H9 (cell line): ENCODE data around the gene NID1. TPM values are rescaled to one million over a fixed set of nuclear protein-coding genes. Genes with fewer than 3 reads are reported as not detected.
"Not testable (repeated sequence)": the region's sequence is repeated elsewhere in the genome, so short reads cannot be mapped to it uniquely, and the experiment has no call there.

Experiments
- DNase-seq: peaks from one replicate; pipeline ENCODE4 v3.0.0-alpha.2; 2017
- H2AFZ ChIP-seq: one replicate; pipeline ENCODE4 v1.6.1; 2013; ENCODE audit warnings: mild to moderate bottlenecking, low read length, control low read depth, moderate library complexity
- H2AK5ac ChIP-seq: 2 replicates; pipeline ENCODE4 v1.6.1; 2013; ENCODE audit warnings: low read length, control low read depth, mixed read lengths; ENCODE audit not compliant: insufficient read length
- H2BK120ac ChIP-seq: one replicate; pipeline ENCODE4 v1.6.1; 2013; ENCODE audit warnings: low read depth, mild to moderate bottlenecking, low read length, control low read depth, inconsistent platforms; ENCODE audit not compliant: poor library complexity, severe bottlenecking
- H2BK12ac ChIP-seq: 2 replicates; pipeline ENCODE4 v1.6.1; 2013; ENCODE audit warnings: low read length, control low read depth, mixed read lengths, low read depth; ENCODE audit not compliant: insufficient read length
- H2BK15ac ChIP-seq: 2 replicates; pipeline ENCODE4 v1.6.1; 2013; ENCODE audit warnings: low read depth, low read length, control low read depth
- H2BK20ac ChIP-seq: one replicate; pipeline ENCODE4 v1.6.1; 2013; ENCODE audit warnings: low read depth, mild to moderate bottlenecking, low read length, control low read depth, inconsistent platforms; ENCODE audit not compliant: poor library complexity, severe bottlenecking
- H2BK5ac ChIP-seq: 2 replicates; pipeline ENCODE4 v1.6.1; 2013; ENCODE audit warnings: low read length, control low read depth, mixed read lengths; ENCODE audit not compliant: insufficient read length
- H3K14ac ChIP-seq: 2 replicates; pipeline ENCODE4 v1.6.1; 2013; ENCODE audit warnings: low read length, control low read depth; ENCODE audit not compliant: insufficient read depth
- H3K18ac ChIP-seq: 2 replicates; pipeline ENCODE4 v1.6.1; 2013; ENCODE audit warnings: low read depth, mild to moderate bottlenecking, mixed read lengths, low read length, control low read depth; ENCODE audit not compliant: insufficient read length
- H3K23ac ChIP-seq: 2 replicates; pipeline ENCODE4 v1.6.1; 2013; ENCODE audit warnings: low read length, control low read depth, mixed read lengths, low read depth; ENCODE audit not compliant: insufficient read length
- H3K23me2 ChIP-seq: 2 replicates; pipeline ENCODE4 v1.6.1; 2013; ENCODE audit warnings: low read depth, mild to moderate bottlenecking, mixed read lengths, low read length, control low read depth; ENCODE audit not compliant: insufficient read length, poor library complexity, severe bottlenecking
- H3K27ac ChIP-seq: 2 replicates; pipeline ENCODE4 v1.5.1; 2013; ENCODE audit warnings: low read length, control low read depth, mixed read lengths, low read depth; ENCODE audit not compliant: insufficient read length
- H3K27me3 ChIP-seq: 2 replicates; pipeline ENCODE4 v1.6.1; 2013; ENCODE audit warnings: low read length, control low read depth, inconsistent platforms; ENCODE audit not compliant: insufficient read depth
- H3K4ac ChIP-seq: 2 replicates; pipeline ENCODE4 v1.6.1; 2013; ENCODE audit warnings: low read depth, mild to moderate bottlenecking, control low read depth, inconsistent platforms, low read length, moderate library complexity
- H3K4me1 ChIP-seq: 2 replicates; pipeline ENCODE4 v1.6.1; 2013; ENCODE audit warnings: low read length, control low read depth, inconsistent platforms; ENCODE audit not compliant: insufficient read depth
- H3K4me2 ChIP-seq: 2 replicates; pipeline ENCODE4 v1.6.1; 2013; ENCODE audit warnings: low read length, control low read depth, mixed read lengths; ENCODE audit not compliant: insufficient read length, insufficient read depth
- H3K56ac ChIP-seq: 2 replicates; pipeline ENCODE4 v1.6.1; 2013; ENCODE audit warnings: low read depth, mild to moderate bottlenecking, mixed read lengths, low read length, control low read depth; ENCODE audit not compliant: insufficient read length
- H3K79me1 ChIP-seq: 2 replicates; pipeline ENCODE4 v1.6.1; 2013; ENCODE audit warnings: low read depth, mild to moderate bottlenecking, moderate library complexity, low read length, control low read depth, inconsistent platforms; ENCODE audit not compliant: insufficient read depth, poor library complexity, severe bottlenecking
- H3K79me2 ChIP-seq: 2 replicates; pipeline ENCODE4 v1.6.1; 2013; ENCODE audit warnings: low read length, control low read depth, inconsistent platforms; ENCODE audit not compliant: insufficient read depth
- H3K9ac ChIP-seq: 2 replicates; pipeline ENCODE4 v1.6.1; 2013; ENCODE audit warnings: low read length, control low read depth, mixed read lengths; ENCODE audit not compliant: insufficient read length; ENCODE audit errors: extremely low read depth
- H3K9me3 ChIP-seq: one replicate; pipeline ENCODE4 v1.6.1; 2013; ENCODE audit warnings: low read depth, low read length, inconsistent platforms; ENCODE audit not compliant: control insufficient read depth
- H3T11ph ChIP-seq: one replicate; pipeline ENCODE4 v1.6.1; 2013; ENCODE audit warnings: mild to moderate bottlenecking, low read length, control low read depth, inconsistent platforms
- H4K20me1 ChIP-seq: one replicate; pipeline ENCODE4 v1.6.1; 2013; ENCODE audit not compliant: control insufficient read depth, insufficient read length, insufficient read depth
- H4K5ac ChIP-seq: 2 replicates; pipeline ENCODE4 v1.6.1; 2013; ENCODE audit warnings: low read depth, mild to moderate bottlenecking, mixed read lengths, low read length, control low read depth; ENCODE audit not compliant: insufficient read length
- H4K8ac ChIP-seq: replicated peaks from 2 replicates; pipeline ENCODE4 v1.6.1; 2013; ENCODE audit warnings: low read length, control low read depth, mixed read lengths, low read depth; ENCODE audit not compliant: insufficient read length
- H4K91ac ChIP-seq: 2 replicates; pipeline ENCODE4 v1.6.1; 2013; ENCODE audit warnings: low read depth, mild to moderate bottlenecking, moderate library complexity, mixed read lengths, low read length, control low read depth; ENCODE audit not compliant: insufficient read length
- H3K27ac Mint-ChIP-seq, 3 experiments: 2 replicates in 2 of 3; 3 replicates in 1 of 3; pipeline ENCODE4 v1.8.0; 2020 to 2021; ENCODE audit warnings: mixed read lengths in 3 of 3, mild to moderate bottlenecking in 1 of 3, moderate library complexity in 1 of 3
- H3K27me3 Mint-ChIP-seq: 2 replicates; pipeline ENCODE4 v1.8.0; 2021; ENCODE audit warnings: low read depth, mild to moderate bottlenecking, moderate library complexity, mixed read lengths
- H3K36me3 Mint-ChIP-seq, 3 experiments: 2 replicates in 2 of 3; 3 replicates in 1 of 3; pipeline ENCODE4 v1.8.0; 2020 to 2021; ENCODE audit warnings: low read depth in 3 of 3, mixed read lengths in 3 of 3; ENCODE audit not compliant: insufficient read depth in 1 of 3
- H3K4me1 Mint-ChIP-seq, 2 experiments: 2 replicates each; pipeline ENCODE4 v1.8.0; 2020; ENCODE audit warnings: mixed read lengths in 2 of 2
- H3K4me3 Mint-ChIP-seq, 2 experiments: 2 replicates in 1 of 2; 3 replicates in 1 of 2; pipeline ENCODE4 v1.8.0; 2020 to 2021; ENCODE audit warnings: mild to moderate bottlenecking in 2 of 2, mixed read lengths in 2 of 2, moderate library complexity in 1 of 2
- H3K9me3 Mint-ChIP-seq, 2 experiments: 2 replicates in 1 of 2; 3 replicates in 1 of 2; pipeline ENCODE4 v1.8.0; 2020; ENCODE audit warnings: mild to moderate bottlenecking in 2 of 2, mixed read lengths in 2 of 2, moderate library complexity in 1 of 2
- WGBS: extraction: QIAGEN DNeasy Blood & Tissue Kit; methylation state at CpG from one replicate; pipeline ENCODE4 v1.1.7; 2013; ENCODE audit warnings: missing lambda C conversion rate, low lambda C conversion rate, mixed read lengths; ENCODE audit not compliant: insufficient read length; ENCODE audit errors: extremely low coverage; 5-methylcytosine and 5-hydroxymethylcytosine counted together
- total RNA-seq: library from RNA; stranded (reverse); gene quantifications from 2 replicates; pipeline ENCODE4 v1.2.1, GENCODE V29; 2021
- TF ChIP-seq, protein P1 (sequence below): fragments of 200-600 bp; sonication (generic); conservative IDR thresholded peaks from 3 replicates; pipeline ENCODE4 v1.8.0; 2021; ENCODE audit warnings: antibody characterized with exemption, mild to moderate bottlenecking

Gene NID1
- total RNA-seq, 1 experiment from 2014 or later = 28.5 TPM

DNA sequence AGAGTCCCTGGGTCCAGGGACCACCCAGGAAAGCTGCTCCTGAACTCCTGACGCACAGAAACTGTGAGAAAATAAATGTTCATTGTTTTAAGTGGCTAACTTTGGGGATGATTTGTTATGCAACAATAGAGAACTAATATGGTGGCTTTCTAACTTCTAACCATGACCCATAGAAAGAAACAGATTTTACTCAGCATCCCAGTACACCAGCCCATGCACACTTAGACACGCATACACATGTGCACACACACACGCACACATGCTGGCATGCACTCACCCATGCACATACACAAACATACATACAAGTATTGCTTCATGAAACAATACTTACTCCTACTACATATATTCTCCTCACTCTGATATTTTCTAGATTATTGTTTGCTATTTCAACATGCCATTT is 57.1 kb downstream of the NID1 start:
- H3K27ac Mint-ChIP-seq = no peak overlapping the region
- Histone ChIP-seq H3K4ac (no peak overlapping the region), H3K9ac (no peak overlapping the region), H2BK12ac (no peak overlapping the region), H3K14ac (no peak overlapping the region), H2BK5ac (no peak overlapping the region), H2AFZ (no peak overlapping the region), H2BK20ac (no peak overlapping the region), H2BK15ac (no peak overlapping the region), H3K79me2 (no peaks in the 10 kb centered on the region), H3K18ac (no peak overlapping the region), H3T11ph (no peak overlapping the region), H3K23ac (no peak overlapping the region), H3K4me1 (no peaks in the 10 kb centered on the region), H4K91ac (no peak overlapping the region), H4K20me1 (no peaks in the 10 kb centered on the region), H3K27ac (no peak overlapping the region), H3K79me1 (no peaks in the 10 kb centered on the region), H4K8ac (no peak overlapping the region), H3K56ac (no peak overlapping the region), H3K9me3 (no peaks in the 10 kb centered on the region), H4K5ac (no peak overlapping the region), H3K23me2 (no peaks in the 10 kb centered on the region), H3K27me3 (no peaks in the 10 kb centered on the region), H2BK120ac (no peak overlapping the region), H2AK5ac (no peak overlapping the region), H3K4me2 (no peak overlapping the region)
- TF ChIP-seq, protein P1, sequence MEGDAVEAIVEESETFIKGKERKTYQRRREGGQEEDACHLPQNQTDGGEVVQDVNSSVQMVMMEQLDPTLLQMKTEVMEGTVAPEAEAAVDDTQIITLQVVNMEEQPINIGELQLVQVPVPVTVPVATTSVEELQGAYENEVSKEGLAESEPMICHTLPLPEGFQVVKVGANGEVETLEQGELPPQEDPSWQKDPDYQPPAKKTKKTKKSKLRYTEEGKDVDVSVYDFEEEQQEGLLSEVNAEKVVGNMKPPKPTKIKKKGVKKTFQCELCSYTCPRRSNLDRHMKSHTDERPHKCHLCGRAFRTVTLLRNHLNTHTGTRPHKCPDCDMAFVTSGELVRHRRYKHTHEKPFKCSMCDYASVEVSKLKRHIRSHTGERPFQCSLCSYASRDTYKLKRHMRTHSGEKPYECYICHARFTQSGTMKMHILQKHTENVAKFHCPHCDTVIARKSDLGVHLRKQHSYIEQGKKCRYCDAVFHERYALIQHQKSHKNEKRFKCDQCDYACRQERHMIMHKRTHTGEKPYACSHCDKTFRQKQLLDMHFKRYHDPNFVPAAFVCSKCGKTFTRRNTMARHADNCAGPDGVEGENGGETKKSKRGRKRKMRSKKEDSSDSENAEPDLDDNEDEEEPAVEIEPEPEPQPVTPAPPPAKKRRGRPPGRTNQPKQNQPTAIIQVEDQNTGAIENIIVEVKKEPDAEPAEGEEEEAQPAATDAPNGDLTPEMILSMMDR = no peak
- H3K27me3 Mint-ChIP-seq = no peaks in the 10 kb centered on the region
- no peaks in the 10 kb centered on the region for H3K9me3 Mint-ChIP-seq
- H3K36me3 Mint-ChIP-seq = peaks cover 0 to 2% (median 0%) of the 10 kb centered on the region in 3 experiments; a peak in 1 of 7 replicates
- WGBS = no CpG with 5 or more reads among the region's 3 CpGs
- no peak for DNase-seq
- H3K4me1 Mint-ChIP-seq = peaks cover 1% of the 10 kb centered on the region in 2 experiments; a peak in 1 of 4 replicates
- H3K4me3 Mint-ChIP-seq = no peak overlapping the region

DNA sequence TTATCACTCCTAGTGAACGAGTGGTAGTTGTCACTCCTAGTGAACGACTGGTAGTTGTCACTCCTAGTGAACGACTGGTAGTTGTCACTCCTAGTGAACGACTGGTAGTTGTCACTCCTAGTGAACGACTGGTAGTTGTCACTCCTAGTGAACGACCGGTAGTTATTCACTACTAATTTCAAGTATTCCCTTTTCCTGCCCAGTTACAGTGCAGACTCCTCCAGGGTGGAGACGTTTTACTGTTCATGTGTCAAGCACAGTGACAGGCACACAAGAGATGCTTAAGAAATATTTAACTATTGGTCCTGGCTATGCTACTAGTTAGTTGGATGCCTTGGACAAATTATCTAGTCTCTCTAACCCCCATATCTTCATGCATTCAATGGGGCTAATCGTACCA is 61.8 kb downstream of the NID1 start:
- H3K4me2 ChIP-seq, H2BK5ac ChIP-seq, H3K27ac ChIP-seq, H2BK20ac ChIP-seq, H2AK5ac ChIP-seq, H3K27me3 ChIP-seq, H3K9ac ChIP-seq, H4K8ac ChIP-seq, H4K20me1 ChIP-seq, H4K5ac ChIP-seq, H3K14ac ChIP-seq, H2BK12ac ChIP-seq, H2AFZ ChIP-seq, H2BK15ac ChIP-seq, H3T11ph ChIP-seq, H3K23ac ChIP-seq, H3K79me1 ChIP-seq, H3K18ac ChIP-seq, H3K9me3 ChIP-seq, H3K4ac ChIP-seq, H3K27me3 Mint-ChIP-seq, H3K9me3 Mint-ChIP-seq, H2BK120ac ChIP-seq, H3K79me2 ChIP-seq, H3K36me3 Mint-ChIP-seq, DNase-seq, H4K91ac ChIP-seq, H3K56ac ChIP-seq, H3K4me1 ChIP-seq, H3K23me2 ChIP-seq, H3K4me3 Mint-ChIP-seq, H3K27ac Mint-ChIP-seq: not testable (repeated sequence)
- WGBS = no CpG with 5 or more reads among the region's 9 CpGs
- H3K4me1 Mint-ChIP-seq = peaks cover 26 to 28% of the 10 kb centered on the region in 2 experiments
